ENCODE data around the gene DENND4B. TPM values are rescaled to one million over a fixed set of nuclear protein-coding genes. Genes with fewer than 3 reads are reported as not detected.

The DENND4B gene
- total RNA-seq, 1 donor: 27.6 TPM

DNA sequence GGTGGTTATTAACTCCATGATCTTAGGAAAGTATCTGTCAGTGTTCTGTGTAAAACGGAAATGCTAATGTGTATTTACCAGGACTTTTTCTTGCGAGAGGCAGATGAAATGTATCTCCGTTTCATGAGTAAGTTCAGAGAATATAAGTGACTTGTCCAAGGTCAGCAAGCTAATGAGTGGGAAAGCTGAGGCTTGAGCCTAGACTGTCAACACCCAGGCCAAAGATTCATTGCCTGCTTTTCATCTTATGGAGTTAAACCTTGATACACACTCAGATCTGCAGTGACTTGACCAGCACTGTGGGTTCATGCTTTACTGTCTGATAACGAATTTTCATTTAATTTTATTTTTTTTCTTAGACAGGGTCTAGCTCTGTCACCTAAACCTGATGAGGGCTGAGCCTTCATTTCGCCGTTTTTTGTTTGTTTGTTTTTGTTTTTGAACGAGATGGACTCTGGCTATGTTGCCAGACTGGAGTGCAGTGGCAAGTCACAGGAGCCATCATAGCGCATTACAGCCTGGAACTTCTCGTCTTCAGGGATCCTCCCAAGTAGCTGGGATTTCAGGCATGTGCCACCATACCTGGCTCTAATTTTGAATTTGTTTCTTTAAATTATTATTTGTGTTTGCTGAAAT lies 31.9 kb upstream of the DENND4B start:
- DNase-seq (ENCODE audit: low read depth): no peak
- TF ChIP-seq, protein P1, sequence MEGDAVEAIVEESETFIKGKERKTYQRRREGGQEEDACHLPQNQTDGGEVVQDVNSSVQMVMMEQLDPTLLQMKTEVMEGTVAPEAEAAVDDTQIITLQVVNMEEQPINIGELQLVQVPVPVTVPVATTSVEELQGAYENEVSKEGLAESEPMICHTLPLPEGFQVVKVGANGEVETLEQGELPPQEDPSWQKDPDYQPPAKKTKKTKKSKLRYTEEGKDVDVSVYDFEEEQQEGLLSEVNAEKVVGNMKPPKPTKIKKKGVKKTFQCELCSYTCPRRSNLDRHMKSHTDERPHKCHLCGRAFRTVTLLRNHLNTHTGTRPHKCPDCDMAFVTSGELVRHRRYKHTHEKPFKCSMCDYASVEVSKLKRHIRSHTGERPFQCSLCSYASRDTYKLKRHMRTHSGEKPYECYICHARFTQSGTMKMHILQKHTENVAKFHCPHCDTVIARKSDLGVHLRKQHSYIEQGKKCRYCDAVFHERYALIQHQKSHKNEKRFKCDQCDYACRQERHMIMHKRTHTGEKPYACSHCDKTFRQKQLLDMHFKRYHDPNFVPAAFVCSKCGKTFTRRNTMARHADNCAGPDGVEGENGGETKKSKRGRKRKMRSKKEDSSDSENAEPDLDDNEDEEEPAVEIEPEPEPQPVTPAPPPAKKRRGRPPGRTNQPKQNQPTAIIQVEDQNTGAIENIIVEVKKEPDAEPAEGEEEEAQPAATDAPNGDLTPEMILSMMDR (IDR thresholded peaks at IDR 0.05; ENCODE audit: insufficient read depth, low read depth, low read length): no peak
- H3K4me3 ChIP-seq (ENCODE audit: low read depth, low read length): peak overlapping the region; percentile 82

DNA sequence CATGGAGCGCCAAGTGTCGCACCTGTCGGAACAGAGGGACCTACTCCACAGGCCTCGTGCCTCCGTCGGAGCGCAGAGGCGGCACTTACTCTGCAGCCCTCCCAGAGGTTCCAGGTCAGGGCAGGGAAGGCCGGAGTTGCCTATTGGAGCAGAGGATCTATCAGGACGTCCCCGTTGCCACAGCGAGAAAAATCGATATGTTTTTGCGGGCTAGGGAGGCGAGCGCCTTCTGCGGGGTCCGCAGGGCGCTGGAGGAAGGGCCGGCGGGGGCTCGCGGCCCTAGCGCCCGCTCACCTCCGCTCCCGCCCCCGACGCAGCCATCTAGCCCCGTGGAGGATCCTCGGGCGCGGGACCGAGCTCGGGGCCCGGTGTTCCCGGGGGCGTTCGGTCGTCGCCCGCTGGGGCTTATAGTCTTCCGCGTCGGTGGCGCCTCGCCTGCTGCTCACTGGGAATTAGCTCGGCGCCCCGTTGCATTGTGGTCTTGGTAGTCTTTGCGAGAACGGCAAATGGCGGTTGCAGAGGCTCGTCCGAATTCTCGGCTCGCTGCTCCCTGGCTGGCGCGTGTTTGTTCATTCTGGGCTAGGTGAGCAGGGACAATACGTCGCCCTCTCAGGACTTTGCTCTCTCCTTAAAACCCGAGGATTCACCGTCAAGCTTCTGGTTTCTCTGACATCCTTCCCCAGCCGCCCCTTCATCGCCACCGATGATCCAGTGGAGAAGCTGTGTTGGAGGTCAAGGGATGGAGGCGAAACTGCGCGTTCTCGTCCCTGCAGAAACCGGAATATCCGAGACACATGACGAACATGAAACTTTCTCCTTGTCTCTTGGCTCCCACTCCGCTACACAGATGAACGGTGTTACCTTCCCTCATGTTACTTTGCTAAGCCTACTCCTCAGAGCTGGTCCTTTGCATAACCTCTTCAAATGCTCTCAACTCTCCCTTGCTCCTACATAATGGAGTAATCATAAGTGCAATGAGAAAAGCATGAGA lies 31.0 kb upstream of the DENND4B start, which contains the start of gene JTB:
Gene JTB (minus strand): TSS at position 425 of the 991 bp plus-strand sequence. CDS start 422 bp downstream, at position 3.
- peak; percentile 84 for DNase-seq (ENCODE audit: low read depth)
- H3K4me3 ChIP-seq (ENCODE audit: low read depth, low read length): peak within 1 kb of the TSS; percentile 82
- TF ChIP-seq, protein P1 (IDR thresholded peaks at IDR 0.05; ENCODE audit: insufficient read depth, low read depth, low read length): no peak

DNA sequence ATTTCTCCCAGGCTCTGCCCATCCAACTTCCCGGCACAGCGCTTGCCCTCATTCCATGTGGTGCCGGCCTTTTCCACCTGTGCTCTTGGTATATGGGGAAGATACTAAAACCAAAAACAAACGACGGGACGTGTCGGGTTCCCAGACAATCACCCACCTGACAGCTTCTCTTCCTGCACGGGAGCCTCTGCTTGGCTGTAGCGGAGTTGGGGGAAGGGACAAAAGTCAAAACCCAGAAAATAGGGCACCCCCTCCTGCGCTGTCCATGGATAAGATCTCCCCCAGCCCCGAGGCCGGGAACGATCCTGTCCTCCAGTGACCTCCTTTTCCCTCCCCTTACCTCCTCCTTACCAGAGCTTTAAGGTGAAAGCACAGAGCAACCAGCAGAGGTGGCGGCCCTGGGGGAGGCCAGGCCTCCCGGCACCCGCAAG lies 30.3 kb upstream of the DENND4B start:
- TF ChIP-seq, protein P1 (IDR thresholded peaks at IDR 0.05; ENCODE audit: insufficient read depth, low read depth, low read length): no peak
- peak overlapping the region; percentile 82 for H3K4me3 ChIP-seq (ENCODE audit: low read depth, low read length)
- no peak for DNase-seq (ENCODE audit: low read depth)

DNA sequence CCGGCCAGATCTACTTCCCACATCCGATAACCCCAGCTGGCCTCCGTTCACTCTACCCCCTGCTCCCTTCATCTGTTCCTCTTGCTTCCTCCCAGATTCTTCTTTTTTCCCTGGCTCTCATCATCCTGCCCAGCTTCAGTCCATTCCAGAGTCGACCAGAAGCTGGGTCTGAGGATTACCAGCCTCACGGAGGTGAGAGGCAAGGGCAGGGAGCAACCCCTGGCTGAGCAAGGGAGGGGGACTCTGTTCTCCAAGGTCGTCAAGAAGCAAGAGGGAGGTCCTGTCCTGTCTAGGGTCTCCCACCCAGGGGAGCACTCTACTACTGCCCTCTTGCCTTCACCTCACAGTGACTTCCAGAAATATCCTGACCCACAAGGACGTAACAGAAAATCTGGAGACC lies 27.0 kb upstream of the DENND4B start:
- no peak for DNase-seq (ENCODE audit: low read depth)
- H3K4me3 ChIP-seq (ENCODE audit: low read depth, low read length): no peak overlapping the region
- TF ChIP-seq, protein P1 (IDR thresholded peaks at IDR 0.05; ENCODE audit: insufficient read depth, low read depth, low read length): no peak

DNA sequence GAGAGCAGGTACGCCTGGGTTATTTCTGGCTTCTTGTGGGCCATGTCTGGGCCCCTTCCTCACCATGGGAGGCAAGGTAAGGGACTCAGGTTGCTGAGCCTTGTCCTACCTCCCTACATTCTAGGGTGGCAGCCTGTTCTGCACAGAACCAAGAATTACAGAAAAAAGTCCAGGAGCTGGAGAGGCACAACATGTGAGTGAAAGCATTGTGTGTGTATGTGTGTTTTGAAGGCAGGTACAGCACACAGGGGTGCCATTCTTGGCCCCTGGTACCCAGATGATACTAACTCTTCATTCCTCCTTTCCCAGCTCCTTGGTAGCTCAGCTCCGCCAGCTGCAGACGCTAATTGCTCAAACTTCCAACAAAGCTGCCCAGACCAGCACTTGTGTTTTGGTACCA lies 26.6 kb upstream of the DENND4B start:
- TF ChIP-seq, protein P1 (IDR thresholded peaks at IDR 0.05; ENCODE audit: insufficient read depth, low read depth, low read length): no peak
- no peak for DNase-seq (ENCODE audit: low read depth)
- no peak overlapping the region for H3K4me3 ChIP-seq (ENCODE audit: low read depth, low read length)

DNA sequence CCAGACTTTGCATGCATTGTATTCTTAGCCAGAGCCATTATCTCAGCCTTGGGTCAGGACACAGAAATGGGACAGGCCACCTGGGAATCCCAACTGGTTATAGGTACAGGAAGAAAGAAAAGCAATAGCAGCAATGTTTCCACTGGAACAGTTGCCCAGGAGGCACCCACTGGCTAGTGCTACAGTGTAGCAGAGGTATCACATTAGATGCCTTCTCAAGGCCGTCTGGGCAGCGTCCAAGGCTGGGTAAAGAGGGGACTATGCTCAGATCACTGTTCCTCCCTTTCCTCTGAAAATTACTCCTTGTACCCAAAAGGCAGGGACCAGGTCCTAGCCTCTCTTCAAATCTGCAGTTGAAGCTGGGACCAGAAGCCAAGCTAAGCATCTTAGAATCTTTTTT lies 23.8 kb upstream of the DENND4B start:
- no peak overlapping the region for H3K4me3 ChIP-seq (ENCODE audit: low read depth, low read length)
- TF ChIP-seq, protein P1 (IDR thresholded peaks at IDR 0.05; ENCODE audit: insufficient read depth, low read depth, low read length): no peak

More for the DNA sequence above, 23.8 kb upstream of the DENND4B start:
- DNase-seq (ENCODE audit: low read depth): no peak

Measured in fibroblast of villous mesenchyme (primary cell).